ENCODE data around the gene ITPRIP.

Gene ITPRIP

GRCh38 chr10:104333728-104334373 lies 4.4 kb downstream of the ITPRIP start:
- no peak for DNase-seq (ENCODE audit: low spot score)
- TF ChIP-seq CTCF (IDR thresholded peaks at IDR 0.05; ENCODE audit: extremely low read depth, missing control alignments), result no peak

GRCh38 chr10:104333032-104333727 lies 5.1 kb downstream of the ITPRIP start:
- no peak for TF ChIP-seq CTCF (IDR thresholded peaks at IDR 0.05; ENCODE audit: extremely low read depth, missing control alignments)
- no peak for DNase-seq (ENCODE audit: low spot score)

- TF ChIP-seq CTCF (IDR thresholded peaks at IDR 0.05; ENCODE audit: extremely low read depth, missing control alignments), result no peak
- no peak for DNase-seq (ENCODE audit: low spot score)
These were observed 5.8 kb downstream of the ITPRIP start for GRCh38 chr10:104332243-104333031.

GRCh38 chr10:104331208-104331838 lies 6.9 kb downstream of the ITPRIP start:
- no peak for TF ChIP-seq CTCF (IDR thresholded peaks at IDR 0.05; ENCODE audit: extremely low read depth, missing control alignments)
- DNase-seq (ENCODE audit: low spot score), result no peak

- no peak for DNase-seq (ENCODE audit: low spot score)
- TF ChIP-seq CTCF (IDR thresholded peaks at IDR 0.05; ENCODE audit: extremely low read depth, missing control alignments), result no peak
These were observed 7.8 kb downstream of the ITPRIP start for GRCh38 chr10:104330168-104331110.

- TF ChIP-seq CTCF (IDR thresholded peaks at IDR 0.05; ENCODE audit: extremely low read depth, missing control alignments), result no peak
- DNase-seq (ENCODE audit: low spot score), result no peak
These were observed 8.5 kb downstream of the ITPRIP start for GRCh38 chr10:104329735-104330134.
